GM12878 (cell line): ENCODE measurements around the gene MAB21L4. TPM values are rescaled to one million over a fixed set of nuclear protein-coding genes. Genes with fewer than 3 reads are reported as not detected.

Experiments
- ATAC-seq: fragments of 200-7000 bp; cut with Tn5 transposase; 3 replicates; pipeline ENCODE4 v1.9.1; 2020; ENCODE audit warnings: mild to moderate bottlenecking, moderate library complexity
- BruUV-seq: library from RNA; stranded (reverse); fragments of 400-500 nt; replicated peaks from 2 replicates; lab custom pipeline; 2021; lab: Mats Ljungman, UMichigan
- CTCF ChIA-PET: fragments of 300-600 bp; sonication (Branson Sonifier 250); formaldehyde crosslinking; extraction: SDS; loops from one replicate; lab custom pipeline; 2021; ENCODE audit warnings: inconsistent platforms; lab: Yijun Ruan, JAX
- POLR2A ChIA-PET: fragments of 350-600 bp; formaldehyde crosslinking; extraction: SDS; loops from one replicate; lab custom pipeline; 2021; ENCODE audit warnings: inconsistent platforms; lab: Charles Lee
- RAD21 ChIA-PET: fragments of 300-600 bp; sonication (Branson Sonifier 250); formaldehyde crosslinking; loops from one replicate; lab custom pipeline; 2023; ENCODE audit warnings: antibody characterized with exemption; ENCODE audit not compliant: unreplicated experiment; lab: Charles Lee
- SMC1A ChIA-PET: fragments of 300-600 bp; sonication (Branson Sonifier 250); formaldehyde crosslinking; loops from one replicate; lab custom pipeline; 2023; ENCODE audit not compliant: unreplicated experiment, uncharacterized antibody; lab: Charles Lee
- DNase-seq: peaks from one replicate; pipeline ENCODE4 v3.0.0-alpha.2; 2011; ENCODE audit warnings: low read depth, low spot score
- FAIRE-seq: peaks from 3 replicates; lab custom pipeline; 2011; peaks lifted over from hg19 to GRCh38; lab: Jason Lieb, UNC
- H2AFZ ChIP-seq: 2 replicates; pipeline ENCODE4 v1.6.0; 2011; ENCODE audit warnings: low read depth, low read length, control low read depth; ENCODE audit not compliant: control insufficient read depth
- H3K27ac ChIP-seq: 2 replicates; pipeline ENCODE4 v1.5.1; 2011; ENCODE audit warnings: control low read depth; ENCODE audit not compliant: control insufficient read depth, insufficient read depth
- H3K27me3 ChIP-seq, 2 experiments: replicated peaks in 1 of 2; 2 replicates each; pipeline versions ENCODE4 v1.6.0 to v1.6.1; 2011; ENCODE audit warnings: low read length in 1 of 2; ENCODE audit not compliant: control insufficient read depth in 2 of 2, insufficient read depth in 2 of 2
- H3K36me3 ChIP-seq, 2 experiments: 2 replicates each; pipeline ENCODE4 v1.5.1; 2011; ENCODE audit warnings: low read length in 1 of 2; ENCODE audit not compliant: control insufficient read depth in 2 of 2, insufficient read depth in 2 of 2
- H3K4me1 ChIP-seq: 2 replicates; pipeline ENCODE4 v1.6.1; 2011; ENCODE audit warnings: mild to moderate bottlenecking, low read length, moderate library complexity, mixed read lengths; ENCODE audit not compliant: control insufficient read depth, insufficient read depth
- H3K4me2 ChIP-seq: 2 replicates; pipeline ENCODE4 v1.6.0; 2011; ENCODE audit warnings: control low read depth; ENCODE audit not compliant: control insufficient read depth, insufficient read depth
- H3K4me3 ChIP-seq: fragments of 200-600 bp; sonication (generic); 2 replicates; pipeline ENCODE4 v1.5.1; 2016
- H3K79me2 ChIP-seq: 2 replicates; pipeline ENCODE4 v1.6.0; 2011; ENCODE audit warnings: low read length; ENCODE audit not compliant: control insufficient read depth, insufficient read depth
- H3K9ac ChIP-seq: 2 replicates; pipeline ENCODE4 v1.8.0; 2011; ENCODE audit warnings: low read length, control low read depth, mixed read lengths; ENCODE audit not compliant: control insufficient read depth, insufficient read depth
- H3K9me3 ChIP-seq: replicated peaks from 3 replicates; pipeline ENCODE4 v1.5.1; 2011; ENCODE audit warnings: mild to moderate bottlenecking, low read length; ENCODE audit not compliant: control insufficient read depth, insufficient read depth
- H4K20me1 ChIP-seq: 2 replicates; pipeline ENCODE4 v1.6.0; 2011; ENCODE audit not compliant: control insufficient read depth, insufficient read depth
- BCLAF1 ChIP-seq: fragments of 450-650 bp; IDR thresholded peaks from 2 replicates; pipeline ENCODE4 v1.6.1; 2017; ENCODE audit warnings: antibody characterized with exemption, mild to moderate bottlenecking, moderate library complexity
- CBFB ChIP-seq: IDR thresholded peaks from 2 replicates; pipeline ENCODE4 v1.6.1; 2016; ENCODE audit warnings: antibody characterized with exemption, low read depth
- ESRRA ChIP-seq: IDR thresholded peaks from 2 replicates; pipeline ENCODE4 v1.6.1; 2012; ENCODE audit warnings: mild to moderate bottlenecking, low read length, improper control_type of control experiment
- HCFC1 ChIP-seq: fragments of 150-350 bp; IDR thresholded peaks from 2 replicates; pipeline ENCODE4 v1.6.1; 2014; ENCODE audit warnings: low read length
- JUND ChIP-seq: IDR thresholded peaks from 2 replicates; pipeline ENCODE4 v1.6.1; 2012; ENCODE audit warnings: low read depth, mild to moderate bottlenecking, low read length, improper control_type of control experiment, moderate library complexity
- NFYA ChIP-seq: IDR thresholded peaks from 2 replicates; pipeline ENCODE4 v1.6.1; 2011; ENCODE audit warnings: low read depth, mild to moderate bottlenecking, low read length, improper control_type of control experiment, borderline replicate concordance
- NRF1 ChIP-seq: conservative IDR thresholded peaks from 2 replicates; pipeline ENCODE4 v1.6.1; 2011; ENCODE audit warnings: mild to moderate bottlenecking, low read depth, low read length, improper control_type of control experiment
- SMARCA5 ChIP-seq: fragments of 450-650 bp; IDR thresholded peaks from 2 replicates; pipeline ENCODE4 v1.6.1; 2017; ENCODE audit warnings: mild to moderate bottlenecking
- USF2 ChIP-seq: IDR thresholded peaks from 2 replicates; pipeline ENCODE4 v1.6.1; 2011; ENCODE audit warnings: low read depth, low read length, improper control_type of control experiment, borderline replicate concordance
- WGBS: methylation state at CpG from one replicate; pipeline ENCODE4 v1.1.6; 2016; ENCODE audit warnings: low lambda C conversion rate; ENCODE audit not compliant: insufficient replicate concordance, insufficient coverage; ENCODE audit errors: missing lambda C conversion rate; 5-methylcytosine and 5-hydroxymethylcytosine counted together
- in situ Hi-C: fragments of 300-500 bp; cut with MboI; formaldehyde crosslinking; loops from 9 replicates; pipeline ENCODE4 v1.14.3; 2018; ENCODE audit warnings: mixed read lengths
- intact Hi-C: fragments of 100-400 bp; cut with micrococcal nuclease; formaldehyde crosslinking; loops from one replicate; pipeline ENCODE4 v1.14.2; 2022; ENCODE audit not compliant: unreplicated experiment
- polyA plus RNA-seq, 11 experiments: library from polyadenylated mRNA; depleted of rRNA in 4 of 11; unstranded in 6 of 11; stranded (reverse) in 5 of 11; fragments of >200 nt; fragmentation: Nextera tagmentation in 4 of 11; fragmentation: Illumina TruSeq in 1 of 11; extraction: Ambion mirVana in 4 of 11; extraction: Trizol in 1 of 11; gene quantifications; 1 replicate in 1 of 11; 2 replicates in 10 of 11; pipeline versions ENCODE4 v1.2.1 to v1.2.3, GENCODE V29; 2011 to 2016; ENCODE audit warnings: inconsistent platforms in 2 of 11, missing spikeins in 2 of 11, low read depth in 1 of 11
- total RNA-seq, 4 experiments: library from RNA; depleted of rRNA in 3 of 4; stranded (reverse); fragments of >200 nt in 3 of 4; fragmentation: Illumina TruSeq in 1 of 4; extraction: Trizol in 1 of 4; gene quantifications; 2 replicates each; pipeline versions ENCODE4 v1.2.1 to v1.2.3, GENCODE V29; 2013 to 2021

MAB21L4 gene
- total and polyA plus RNA-seq, 10 of the 15 experiments (the other 5 are each of a cell fraction or from before 2014, with no cell fraction given) = 0.03 TPM; not detected in 9

- no peaks in the 10 kb centered on the region for H3K79me2 ChIP-seq
- intact Hi-C loops = no loop called here
- DNase-seq = no peak
- H3K27me3 ChIP-seq = no peaks in the 10 kb centered on the region
- no peaks in the 10 kb centered on the region for H3K36me3 ChIP-seq
- H3K9ac ChIP-seq = no peak overlapping the region
- FAIRE-seq = no peak
- WGBS = 44% methylated on average over 9 of the region's 9 CpGs
- TF ChIP-seq BCLAF1 = no peak
- no peak for TF ChIP-seq NFYA
- TF ChIP-seq SMARCA5 = no peak
- TF ChIP-seq JUND = no peak
- TF ChIP-seq NRF1 = no peak
- no peak for TF ChIP-seq ESRRA
- TF ChIP-seq CBFB = no peak
- no peak for TF ChIP-seq HCFC1
- no peak for TF ChIP-seq USF2
- H2AFZ ChIP-seq = no peak overlapping the region
- ChIA-PET RAD21 (no interaction called here), POLR2A (no interaction called here), CTCF (no interaction called here), SMC1A (no interaction called here)
- no peak for ATAC-seq
- no peaks in the 10 kb centered on the region for H3K9me3 ChIP-seq
- no peak overlapping the region for H3K27ac ChIP-seq
- H3K4me3 ChIP-seq = no peak overlapping the region
- in situ Hi-C loops = no loop called here
- no peaks in the 10 kb centered on the region for H4K20me1 ChIP-seq
- no peaks in the 10 kb centered on the region for H3K4me1 ChIP-seq
- no peak overlapping the region for H3K4me2 ChIP-seq
- BruUV-seq = no TSS peak
These were observed 40.1 kb upstream of the MAB21L4 start for GRCh38 chr2:240936106-240936505.
